Keratinocyte (primary cell): ENCODE measurements around the gene FBXL13. TPM values are rescaled to one million over a fixed set of nuclear protein-coding genes. Genes with fewer than 3 reads are reported as not detected.

Source experiments
- DNase-seq: peaks from one replicate; pipeline ENCODE4 v3.0.0-alpha.2; 2011; ENCODE audit warnings: low read depth, missing footprints, low spot score
- FAIRE-seq: peaks from 2 replicates; lab custom pipeline; 2011; peaks lifted over from hg19 to GRCh38; lab: Jason Lieb, UNC
- H2AFZ ChIP-seq: 2 replicates; pipeline ENCODE4 v1.6.0; 2012; ENCODE audit warnings: low read length, control low read depth, inconsistent platforms; ENCODE audit not compliant: control insufficient read depth
- H3K27ac ChIP-seq: 2 replicates; pipeline ENCODE4 v1.5.1; 2011; ENCODE audit warnings: low read length; ENCODE audit not compliant: control insufficient read depth, insufficient read depth
- H3K27me3 ChIP-seq: 3 replicates; pipeline ENCODE4 v1.6.0; 2011; ENCODE audit warnings: low read length; ENCODE audit not compliant: control insufficient read depth, insufficient read depth; ENCODE audit errors: extremely low read depth
- H3K36me3 ChIP-seq, 2 experiments: 2 replicates in 1 of 2; 3 replicates in 1 of 2; pipeline ENCODE4 v1.5.1; 2011; ENCODE audit warnings: low read length in 2 of 2, mild to moderate bottlenecking in 1 of 2; ENCODE audit not compliant: control insufficient read depth in 2 of 2, insufficient read depth in 2 of 2; ENCODE audit errors: extremely low read depth in 1 of 2
- H3K4me1 ChIP-seq: 3 replicates; pipeline ENCODE4 v1.5.1; 2011; ENCODE audit warnings: low read length; ENCODE audit not compliant: control insufficient read depth, insufficient read depth; ENCODE audit errors: extremely low read depth
- H3K4me2 ChIP-seq: 3 replicates; pipeline ENCODE4 v1.6.0; 2011; ENCODE audit warnings: low read depth, low read length; ENCODE audit not compliant: control insufficient read depth, insufficient read depth; ENCODE audit errors: extremely low read depth
- H3K4me3 ChIP-seq, 3 experiments: fragments of 200-600 bp in 1 of 3; sonication (generic) in 1 of 3; 2 replicates in 2 of 3; 3 replicates in 1 of 3; pipeline ENCODE4 v1.5.1; 2011 to 2016; ENCODE audit warnings: low read length in 3 of 3, mild to moderate bottlenecking in 3 of 3, control low read depth in 2 of 3, inconsistent platforms in 1 of 3, low read depth in 1 of 3, mixed read lengths in 1 of 3, mixed run types in 1 of 3, moderate library complexity in 1 of 3; ENCODE audit not compliant: control insufficient read depth in 2 of 3, insufficient read depth in 2 of 3; ENCODE audit errors: extremely low read depth in 1 of 3
- H3K79me2 ChIP-seq: 2 replicates; pipeline ENCODE4 v1.6.0; 2012; ENCODE audit warnings: low read length; ENCODE audit not compliant: control insufficient read depth, insufficient read depth
- H3K9ac ChIP-seq: 3 replicates; pipeline ENCODE4 v1.6.0; 2011; ENCODE audit warnings: low read length; ENCODE audit not compliant: control insufficient read depth, insufficient read depth; ENCODE audit errors: extremely low read depth
- H3K9me1 ChIP-seq: 3 replicates; pipeline ENCODE4 v1.6.0; 2011; ENCODE audit warnings: low read length; ENCODE audit not compliant: control insufficient read depth, insufficient read depth; ENCODE audit errors: extremely low read depth
- H3K9me3 ChIP-seq: 2 replicates; pipeline ENCODE4 v1.5.1; 2012; ENCODE audit warnings: low read depth, low read length; ENCODE audit not compliant: control insufficient read depth
- H4K20me1 ChIP-seq: 3 replicates; pipeline ENCODE4 v1.6.0; 2011; ENCODE audit warnings: low read length; ENCODE audit not compliant: control insufficient read depth, insufficient read depth; ENCODE audit errors: extremely low read depth
- CTCF ChIP-seq, 3 experiments: IDR thresholded peaks in 1 of 3; conservative IDR thresholded peaks in 1 of 3; optimal IDR thresholded peaks in 1 of 3; 2 replicates in 2 of 3; 3 replicates in 1 of 3; pipeline versions ENCODE3 to v1.5.1; 2011; ENCODE audit warnings: low read length in 3 of 3, mild to moderate bottlenecking in 3 of 3, moderate library complexity in 2 of 3, control low read depth in 1 of 3, inconsistent platforms in 1 of 3; ENCODE audit not compliant: insufficient read depth in 2 of 3; ENCODE audit errors: extremely low read depth in 1 of 3
- EZH2 ChIP-seq: IDR thresholded peaks from one replicate; pipeline ENCODE4 v1.6.1; 2012; ENCODE audit warnings: inconsistent platforms, mild to moderate bottlenecking, low read length, moderate library complexity
- dilution Hi-C: fragments of 300-500 bp; cut with MboI; formaldehyde crosslinking; loops from one replicate; pipeline ENCODE4 v1.7.0; 2020; ENCODE audit warnings: low sequenced_read_pairs; ENCODE audit not compliant: extremely low pct_ligation_motif_present
- polyA plus RNA-seq, 5 experiments: library from polyadenylated mRNA; depleted of rRNA in 3 of 5; stranded (reverse) in 3 of 5; stranded (forward) in 1 of 5; unstranded in 1 of 5; fragments of >200 nt; gene quantifications; 1 replicate in 1 of 5; 2 replicates in 3 of 5; 3 replicates in 1 of 5; pipeline versions ENCODE4 v1.2.1 to v1.2.3, GENCODE V29; 2011 to 2012; ENCODE audit warnings: missing spikeins in 2 of 5, low read depth in 1 of 5, low replicate concordance in 1 of 5

Gene FBXL13
- polyA plus RNA-seq, 1 donor (not counting 4 experiments of a cell fraction or from before 2014, with no cell fraction given): 0.20 TPM

GRCh38 chr7:102872460-102872859, 202.1 kb downstream of the FBXL13 start:
- DNase-seq (peak; percentile 9), FAIRE-seq (no peak)
- peaks cover 49% of the 10 kb centered on the region for H3K4me1 ChIP-seq
- no peaks in the 10 kb centered on the region for H3K27me3 ChIP-seq
- H3K79me2 ChIP-seq: no peaks in the 10 kb centered on the region
- H3K27ac ChIP-seq: peak overlapping the region; percentile 90
- dilution Hi-C loops: no loop called here
- no peak overlapping the region for H3K4me2 ChIP-seq
- H3K9me1 ChIP-seq: no peaks in the 10 kb centered on the region
- H3K9me3 ChIP-seq: no peaks in the 10 kb centered on the region
- no peak for TF ChIP-seq CTCF (optimal IDR thresholded peaks at IDR 0.05 in 1 of 3, IDR thresholded peaks at IDR 0.05 in 1 of 3, conservative IDR thresholded peaks at IDR 0.05 in 1 of 3; ENCODE audit: extremely low read depth in 1 of 3, insufficient read depth in 2 of 3, low read length in 3 of 3)
- TF ChIP-seq EZH2: no peak
- no peak overlapping the region for H2AFZ ChIP-seq
- no peaks in the 10 kb centered on the region for H4K20me1 ChIP-seq
- no peak overlapping the region for H3K9ac ChIP-seq
- no peak overlapping the region for H3K4me3 ChIP-seq
- no peaks in the 10 kb centered on the region for H3K36me3 ChIP-seq

GRCh38 chr7:102869195-102869594, 205.4 kb downstream of the FBXL13 start:
- dilution Hi-C loops: no loop called here
- Histone ChIP-seq H3K27me3 (no peaks in the 10 kb centered on the region), H3K9me1 (no peaks in the 10 kb centered on the region), H3K4me3 (no peak overlapping the region), H3K79me2 (no peaks in the 10 kb centered on the region), H3K9me3 (no peaks in the 10 kb centered on the region), H4K20me1 (no peaks in the 10 kb centered on the region), H2AFZ (no peak overlapping the region), H3K27ac (no peak overlapping the region), H3K36me3 (no peaks in the 10 kb centered on the region), H3K4me1 (peaks cover 23% of the 10 kb centered on the region), H3K4me2 (no peak overlapping the region), H3K9ac (no peak overlapping the region)
- DNase-seq (no peak), FAIRE-seq (no peak)
- TF ChIP-seq CTCF (optimal IDR thresholded peaks at IDR 0.05 in 1 of 3, IDR thresholded peaks at IDR 0.05 in 1 of 3, conservative IDR thresholded peaks at IDR 0.05 in 1 of 3; ENCODE audit: extremely low read depth in 1 of 3, insufficient read depth in 2 of 3, low read length in 3 of 3) (no peak), EZH2 (no peak)
